ENCODE results near the gene LINGO1. TPM values are rescaled to one million over a fixed set of nuclear protein-coding genes. Genes with fewer than 3 reads are reported as not detected.

The LINGO1 gene
- total RNA-seq, 4 donors from 2014 or later: 0.42 to 4.4 (median 1.5) TPM

DNA sequence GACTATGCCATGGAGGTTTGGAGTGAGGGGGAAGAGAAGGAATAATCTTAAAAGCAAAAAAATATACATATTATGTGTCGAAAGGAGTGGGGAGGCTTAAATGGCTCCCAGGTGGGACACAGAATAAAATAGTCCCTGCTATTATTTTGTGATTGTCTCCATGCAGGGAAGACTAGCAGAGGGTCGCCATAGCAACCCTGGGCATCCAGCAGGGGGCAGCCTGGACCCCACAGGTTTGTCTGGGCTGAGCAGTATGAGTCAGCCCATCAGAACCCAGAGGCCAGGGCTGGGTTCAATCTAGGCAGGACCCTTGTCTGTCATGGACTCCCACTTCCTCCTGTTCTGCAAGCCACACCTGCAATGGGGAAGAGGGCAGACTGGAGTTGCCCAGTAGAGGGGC, 17.6 kb upstream of the LINGO1 start:
- H3K4me3 ChIP-seq (ENCODE audit: low read depth, poor library complexity, severe bottlenecking): no peak overlapping the region
- no peak for DNase-seq (ENCODE audit: low spot score in 2 of 2)
- 65 to 67% methylated on average over 2 of the region's 2 CpGs for WGBS, 2 donors
- intact Hi-C loops (cut with DNase I; ENCODE audit: low total_unique reads): no loop called here
- TF ChIP-seq, protein P1, sequence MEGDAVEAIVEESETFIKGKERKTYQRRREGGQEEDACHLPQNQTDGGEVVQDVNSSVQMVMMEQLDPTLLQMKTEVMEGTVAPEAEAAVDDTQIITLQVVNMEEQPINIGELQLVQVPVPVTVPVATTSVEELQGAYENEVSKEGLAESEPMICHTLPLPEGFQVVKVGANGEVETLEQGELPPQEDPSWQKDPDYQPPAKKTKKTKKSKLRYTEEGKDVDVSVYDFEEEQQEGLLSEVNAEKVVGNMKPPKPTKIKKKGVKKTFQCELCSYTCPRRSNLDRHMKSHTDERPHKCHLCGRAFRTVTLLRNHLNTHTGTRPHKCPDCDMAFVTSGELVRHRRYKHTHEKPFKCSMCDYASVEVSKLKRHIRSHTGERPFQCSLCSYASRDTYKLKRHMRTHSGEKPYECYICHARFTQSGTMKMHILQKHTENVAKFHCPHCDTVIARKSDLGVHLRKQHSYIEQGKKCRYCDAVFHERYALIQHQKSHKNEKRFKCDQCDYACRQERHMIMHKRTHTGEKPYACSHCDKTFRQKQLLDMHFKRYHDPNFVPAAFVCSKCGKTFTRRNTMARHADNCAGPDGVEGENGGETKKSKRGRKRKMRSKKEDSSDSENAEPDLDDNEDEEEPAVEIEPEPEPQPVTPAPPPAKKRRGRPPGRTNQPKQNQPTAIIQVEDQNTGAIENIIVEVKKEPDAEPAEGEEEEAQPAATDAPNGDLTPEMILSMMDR (IDR thresholded peaks at IDR 0.05): no peak
- no peak for TF ChIP-seq POLR2A (IDR thresholded peaks at IDR 0.05)

- TF ChIP-seq, protein P1 (IDR thresholded peaks at IDR 0.05): no peak
- TF ChIP-seq POLR2A (IDR thresholded peaks at IDR 0.05): no peak
- 58 to 69% methylated on average over 3 of the region's 3 CpGs for WGBS, 2 donors
- no peak for DNase-seq (ENCODE audit: low spot score in 2 of 2)
- no peak overlapping the region for H3K4me3 ChIP-seq (ENCODE audit: low read depth, poor library complexity, severe bottlenecking)
- intact Hi-C loops (cut with DNase I; ENCODE audit: low total_unique reads): no loop called here
Measured at GRCh38 chr15:77649610-77650009, 16.9 kb upstream of the LINGO1 start.

GRCh38 chr15:77649017-77649416, 16.3 kb upstream of the LINGO1 start:
- WGBS, 2 donors: 88 to 92% methylated on average over 6 of the region's 6 CpGs
- H3K4me3 ChIP-seq (ENCODE audit: low read depth, poor library complexity, severe bottlenecking): no peak overlapping the region
- no peak for DNase-seq (ENCODE audit: low spot score in 2 of 2)
- intact Hi-C loops (cut with DNase I; ENCODE audit: low total_unique reads): no loop called here
- TF ChIP-seq POLR2A (IDR thresholded peaks at IDR 0.05): no peak
- TF ChIP-seq, protein P1 (IDR thresholded peaks at IDR 0.05): no peak

DNA sequence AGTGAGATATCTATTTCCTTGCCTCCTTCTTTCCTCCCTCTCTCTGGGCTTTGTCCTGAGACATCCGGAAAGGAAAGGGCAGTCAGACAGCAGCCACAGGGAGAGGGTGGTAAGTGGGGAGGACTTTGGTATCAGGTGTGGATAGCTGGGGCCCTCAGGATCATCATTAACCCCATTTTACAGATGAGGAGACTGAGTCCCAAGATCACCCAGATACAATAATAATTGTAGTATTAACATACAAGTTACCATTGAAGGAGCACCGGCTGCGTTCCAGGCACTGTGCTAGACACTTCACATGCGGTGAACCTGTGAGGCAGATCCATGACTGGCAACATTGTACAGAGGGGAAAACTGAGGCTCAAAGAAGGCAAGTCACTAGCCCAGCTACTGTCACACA, 15.2 kb upstream of the LINGO1 start:
- no peak overlapping the region for H3K4me3 ChIP-seq (ENCODE audit: low read depth, poor library complexity, severe bottlenecking)
- TF ChIP-seq POLR2A (IDR thresholded peaks at IDR 0.05): no peak
- TF ChIP-seq, protein P1 (IDR thresholded peaks at IDR 0.05): no peak
- no peak for DNase-seq (ENCODE audit: low spot score in 2 of 2)
- intact Hi-C loops (cut with DNase I; ENCODE audit: low total_unique reads): no loop called here
- 90 to 97% methylated on average over 4 of the region's 4 CpGs for WGBS, 2 donors

DNA sequence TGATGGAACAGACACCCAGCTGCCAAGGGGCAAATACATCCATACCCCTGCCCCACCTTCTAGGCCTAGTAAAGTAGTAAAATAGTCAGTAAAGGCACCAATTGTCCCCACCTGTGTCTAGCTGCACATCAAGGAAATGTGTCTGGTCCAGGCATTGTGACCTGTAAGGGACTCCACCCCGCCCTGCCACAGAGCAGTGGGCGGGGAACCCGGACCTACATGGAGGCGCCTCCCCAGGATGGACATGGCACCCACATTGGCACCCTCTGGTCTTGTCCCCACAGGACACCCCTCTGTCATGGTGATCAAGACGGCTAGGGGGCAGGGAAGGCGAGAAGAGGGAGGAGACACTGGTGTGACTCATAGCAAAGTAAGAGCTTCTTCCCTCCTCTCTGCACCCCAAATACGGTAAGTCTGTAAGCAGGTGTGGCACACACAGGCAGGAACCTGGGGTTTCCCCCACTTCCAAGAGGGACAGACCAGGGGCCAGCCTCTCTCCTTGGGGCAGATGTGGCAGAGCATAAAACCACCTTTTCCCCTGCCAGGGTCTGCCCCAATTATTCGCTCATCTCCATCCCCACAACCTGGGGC, 13.5 kb upstream of the LINGO1 start:
- intact Hi-C loops (cut with DNase I; ENCODE audit: low total_unique reads): no loop called here
- 79 to 80% methylated on average over 7 to 8 of the region's 8 CpGs for WGBS, 2 donors
- TF ChIP-seq POLR2A (IDR thresholded peaks at IDR 0.05): no peak
- TF ChIP-seq, protein P1 (IDR thresholded peaks at IDR 0.05): no peak
- no peak for DNase-seq (ENCODE audit: low spot score in 2 of 2)
- no peak overlapping the region for H3K4me3 ChIP-seq (ENCODE audit: low read depth, poor library complexity, severe bottlenecking)

GRCh38 chr15:77645602-77646001, 12.9 kb upstream of the LINGO1 start:
- TF ChIP-seq, protein P1 (IDR thresholded peaks at IDR 0.05): no peak
- no peak for TF ChIP-seq POLR2A (IDR thresholded peaks at IDR 0.05)
- no peak for DNase-seq (ENCODE audit: low spot score in 2 of 2)
- intact Hi-C loops (cut with DNase I; ENCODE audit: low total_unique reads): no loop called here
- WGBS, 2 donors: 78 to 92% methylated on average over 8 of the region's 8 CpGs
- no peak overlapping the region for H3K4me3 ChIP-seq (ENCODE audit: low read depth, poor library complexity, severe bottlenecking)
